ENCODE measurements around the gene SIN3A.

SIN3A gene

DNA sequence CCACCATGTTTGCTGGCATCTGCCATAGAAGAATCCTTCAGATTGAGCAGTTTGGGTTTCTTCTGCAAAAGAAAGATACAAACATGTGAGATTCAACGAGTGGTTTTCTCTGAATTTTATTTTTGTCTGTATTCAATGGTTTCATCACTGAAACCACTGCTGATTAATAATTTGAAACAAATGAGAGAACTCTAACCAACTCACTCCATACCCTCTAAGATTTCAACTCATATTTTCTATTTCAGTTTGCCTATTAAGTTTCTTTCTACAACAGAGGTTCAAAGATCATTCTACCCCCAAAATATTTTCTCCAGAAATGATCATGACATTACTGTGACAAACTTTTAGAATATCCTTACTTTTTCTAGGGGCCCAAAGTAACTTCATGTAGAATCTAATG, 44.4 kb downstream of the SIN3A start:
- Histone ChIP-seq H3K9ac (ENCODE audit: low read depth, low read length, poor library complexity, severe bottlenecking) (no peak overlapping the region), H3K4me2 (ENCODE audit: low read depth, low read length, poor library complexity, severe bottlenecking) (no peak overlapping the region), H3K4me3 (ENCODE audit: low read length, poor library complexity, severe bottlenecking) (no peak overlapping the region), H3K9me3 (ENCODE audit: insufficient read depth, low read depth, low read length) (no peaks in the 10 kb centered on the region), H3K36me3 (ENCODE audit: insufficient read depth, low read length) (peaks cover 94% of the 10 kb centered on the region), H3F3A (ENCODE audit: low read depth) (no peaks in the 10 kb centered on the region), H4K20me1 (ENCODE audit: insufficient read depth, low read length, poor library complexity, severe bottlenecking) (peaks cover 2% of the 10 kb centered on the region), H3K79me2 (ENCODE audit: insufficient read depth, low read length) (no peaks in the 10 kb centered on the region), H3K27me3 (ENCODE audit: insufficient read depth, low read length, poor library complexity, severe bottlenecking) (no peaks in the 10 kb centered on the region), H3K4me1 (ENCODE audit: insufficient read depth, low read length, poor library complexity, severe bottlenecking) (no peaks in the 10 kb centered on the region), H3K9me2 (replicated peaks; ENCODE audit: low read depth, low read length) (no peaks in the 10 kb centered on the region), H2AFZ (ENCODE audit: low read length) (no peak overlapping the region)
- no peak for TF ChIP-seq EZH2phosphoT487 (IDR thresholded peaks at IDR 0.05; ENCODE audit: borderline replicate concordance)
- TF ChIP-seq, protein P1, sequence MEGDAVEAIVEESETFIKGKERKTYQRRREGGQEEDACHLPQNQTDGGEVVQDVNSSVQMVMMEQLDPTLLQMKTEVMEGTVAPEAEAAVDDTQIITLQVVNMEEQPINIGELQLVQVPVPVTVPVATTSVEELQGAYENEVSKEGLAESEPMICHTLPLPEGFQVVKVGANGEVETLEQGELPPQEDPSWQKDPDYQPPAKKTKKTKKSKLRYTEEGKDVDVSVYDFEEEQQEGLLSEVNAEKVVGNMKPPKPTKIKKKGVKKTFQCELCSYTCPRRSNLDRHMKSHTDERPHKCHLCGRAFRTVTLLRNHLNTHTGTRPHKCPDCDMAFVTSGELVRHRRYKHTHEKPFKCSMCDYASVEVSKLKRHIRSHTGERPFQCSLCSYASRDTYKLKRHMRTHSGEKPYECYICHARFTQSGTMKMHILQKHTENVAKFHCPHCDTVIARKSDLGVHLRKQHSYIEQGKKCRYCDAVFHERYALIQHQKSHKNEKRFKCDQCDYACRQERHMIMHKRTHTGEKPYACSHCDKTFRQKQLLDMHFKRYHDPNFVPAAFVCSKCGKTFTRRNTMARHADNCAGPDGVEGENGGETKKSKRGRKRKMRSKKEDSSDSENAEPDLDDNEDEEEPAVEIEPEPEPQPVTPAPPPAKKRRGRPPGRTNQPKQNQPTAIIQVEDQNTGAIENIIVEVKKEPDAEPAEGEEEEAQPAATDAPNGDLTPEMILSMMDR (conservative IDR thresholded peaks at IDR 0.05; ENCODE audit: low read length): no peak

DNA sequence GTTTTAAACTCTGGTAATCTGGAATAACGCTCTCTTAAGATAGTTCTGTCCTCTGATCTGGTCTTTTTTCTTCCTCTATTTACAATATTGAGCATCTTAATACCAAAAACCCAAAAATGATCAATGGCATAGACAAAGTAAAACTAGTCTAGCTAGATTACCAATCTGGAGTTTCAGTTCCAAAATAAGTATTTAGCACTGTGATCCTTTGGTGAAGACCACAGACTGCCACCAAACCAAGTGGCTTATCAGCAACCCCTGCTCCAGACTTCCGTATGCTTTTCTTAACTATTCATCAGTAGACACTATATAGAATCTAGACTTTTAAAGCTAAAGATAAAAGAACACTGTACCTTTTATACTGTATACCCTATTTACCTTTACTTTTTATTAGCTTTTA, 47.6 kb downstream of the SIN3A start:
- peaks cover 93% of the 10 kb centered on the region; the same call in 1 of the 2 replicates for H3K36me3 ChIP-seq (ENCODE audit: insufficient read depth, low read length)
- TF ChIP-seq, protein P1 (conservative IDR thresholded peaks at IDR 0.05; ENCODE audit: low read length): no peak
- TF ChIP-seq EZH2phosphoT487 (IDR thresholded peaks at IDR 0.05; ENCODE audit: borderline replicate concordance): no peak
- no peak overlapping the region for H3K9ac ChIP-seq (ENCODE audit: low read depth, low read length, poor library complexity, severe bottlenecking)

DNA sequence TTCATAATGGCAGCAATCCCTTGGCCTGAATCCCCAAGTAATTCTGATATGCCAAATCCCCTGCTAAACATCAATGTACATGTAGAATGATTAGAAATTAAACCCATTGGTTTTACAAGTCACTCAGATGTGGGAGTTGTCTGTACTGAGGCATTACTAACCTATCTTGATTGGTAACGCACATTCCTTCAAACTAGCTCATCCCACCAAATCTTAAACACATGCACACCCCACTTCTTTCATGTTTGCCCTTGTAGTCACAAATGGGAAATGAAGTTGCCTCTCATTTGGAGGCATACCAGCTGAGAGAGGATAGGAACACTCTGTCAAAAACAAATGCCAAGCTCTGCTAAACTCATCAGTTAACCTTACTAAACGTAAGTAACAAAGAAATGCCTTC, 54.0 kb downstream of the SIN3A start:
- Histone ChIP-seq H3K4me2 (ENCODE audit: low read depth, low read length, poor library complexity, severe bottlenecking) (no peak overlapping the region), H3K79me2 (ENCODE audit: insufficient read depth, low read length) (no peaks in the 10 kb centered on the region), H3K9me3 (ENCODE audit: insufficient read depth, low read depth, low read length) (no peaks in the 10 kb centered on the region), H2AFZ (ENCODE audit: low read length) (no peak overlapping the region), H3K9me2 (replicated peaks; ENCODE audit: low read depth, low read length) (no peaks in the 10 kb centered on the region), H3K27me3 (ENCODE audit: insufficient read depth, low read length, poor library complexity, severe bottlenecking) (no peaks in the 10 kb centered on the region), H4K20me1 (ENCODE audit: insufficient read depth, low read length, poor library complexity, severe bottlenecking) (peaks cover 6% of the 10 kb centered on the region), H3K4me3 (ENCODE audit: low read length, poor library complexity, severe bottlenecking) (no peak overlapping the region), H3K36me3 (ENCODE audit: insufficient read depth, low read length) (peaks cover 98% of the 10 kb centered on the region; the same call in 1 of the 2 replicates), H3F3A (ENCODE audit: low read depth) (no peaks in the 10 kb centered on the region), H3K4me1 (ENCODE audit: insufficient read depth, low read length, poor library complexity, severe bottlenecking) (no peaks in the 10 kb centered on the region), H3K9ac (ENCODE audit: low read depth, low read length, poor library complexity, severe bottlenecking) (no peak overlapping the region)
- no peak for TF ChIP-seq EZH2phosphoT487 (IDR thresholded peaks at IDR 0.05; ENCODE audit: borderline replicate concordance)
- TF ChIP-seq, protein P1 (conservative IDR thresholded peaks at IDR 0.05; ENCODE audit: low read length): no peak

More for the DNA sequence above, 47.6 kb downstream of the SIN3A start:
- Histone ChIP-seq H3K4me3 (ENCODE audit: low read length, poor library complexity, severe bottlenecking) (no peak overlapping the region), H2AFZ (ENCODE audit: low read length) (no peak overlapping the region), H4K20me1 (ENCODE audit: insufficient read depth, low read length, poor library complexity, severe bottlenecking) (peaks cover 2% of the 10 kb centered on the region), H3K79me2 (ENCODE audit: insufficient read depth, low read length) (no peaks in the 10 kb centered on the region), H3K4me1 (ENCODE audit: insufficient read depth, low read length, poor library complexity, severe bottlenecking) (no peaks in the 10 kb centered on the region), H3F3A (ENCODE audit: low read depth) (no peaks in the 10 kb centered on the region), H3K4me2 (ENCODE audit: low read depth, low read length, poor library complexity, severe bottlenecking) (no peak overlapping the region), H3K9me2 (replicated peaks; ENCODE audit: low read depth, low read length) (no peaks in the 10 kb centered on the region), H3K9me3 (ENCODE audit: insufficient read depth, low read depth, low read length) (no peaks in the 10 kb centered on the region), H3K27me3 (ENCODE audit: insufficient read depth, low read length, poor library complexity, severe bottlenecking) (no peaks in the 10 kb centered on the region)

Data from Loucy (cell line).